Amniotic stem cell (primary cell): ENCODE data around the gene CNTN1.
"Not testable (repeated sequence)": the region's sequence is repeated elsewhere in the genome, so short reads cannot be mapped to it uniquely, and the experiment has no call there.

Experiments used
- DNase-seq: peaks from one replicate; lab custom pipeline; 2025; lab: John Stamatoyannopoulos, UW

The CNTN1 gene

GRCh38 chr12:40697566-40698259 is 5.5 kb downstream of the CNTN1 start:
- no peak for DNase-seq

GRCh38 chr12:40701756-40702155 is 9.5 kb downstream of the CNTN1 start:
- DNase-seq = no peak

GRCh38 chr12:40711121-40711520 is 18.9 kb downstream of the CNTN1 start:
- DNase-seq = no peak

- no peak for DNase-seq
Observed at GRCh38 chr12:40714636-40715035, 22.4 kb downstream of the CNTN1 start.

GRCh38 chr12:40716037-40716436 is 23.8 kb downstream of the CNTN1 start:
- no peak for DNase-seq

DNA sequence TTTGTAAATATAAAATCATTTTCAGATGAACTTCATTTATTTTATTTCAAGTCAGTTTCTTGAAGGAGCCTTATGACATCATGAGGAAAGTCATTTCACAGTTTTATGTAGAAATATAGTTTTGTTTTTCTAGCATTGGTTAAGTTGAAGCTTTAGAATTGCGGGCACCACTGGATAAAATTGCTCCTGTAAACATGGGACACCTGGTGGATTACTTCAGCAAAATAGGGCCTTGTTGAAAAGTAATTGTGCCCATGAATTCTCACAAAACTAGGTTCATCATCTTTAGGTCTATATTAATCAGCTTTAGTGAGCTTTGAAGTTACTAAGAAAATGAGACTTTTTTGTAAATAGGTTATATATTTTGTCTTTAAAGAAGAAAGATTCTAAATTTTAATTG is 25.3 kb downstream of the CNTN1 start:
- DNase-seq = no peak

- no peak for DNase-seq
Observed at GRCh38 chr12:40718878-40719372, 26.7 kb downstream of the CNTN1 start.

DNA sequence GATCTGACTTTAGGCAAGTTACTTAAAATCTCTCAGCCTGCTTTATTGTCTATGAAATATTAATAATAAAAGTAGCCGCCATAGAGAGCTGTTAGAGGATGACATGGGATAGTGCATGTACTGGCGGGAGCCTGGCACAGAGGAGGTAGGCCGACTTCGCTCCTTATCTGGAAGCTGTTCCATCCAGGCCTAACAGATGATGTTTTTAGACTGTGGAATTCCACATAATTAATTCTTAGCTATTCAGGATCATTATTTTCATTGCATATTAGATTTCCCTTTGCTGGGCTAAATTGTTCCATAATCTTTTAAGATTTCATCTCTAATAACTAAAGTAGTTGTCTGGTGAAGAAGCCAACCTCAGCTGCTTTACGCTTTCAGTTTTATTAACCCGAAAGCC is 30.8 kb downstream of the CNTN1 start:
- DNase-seq = no peak

DNA sequence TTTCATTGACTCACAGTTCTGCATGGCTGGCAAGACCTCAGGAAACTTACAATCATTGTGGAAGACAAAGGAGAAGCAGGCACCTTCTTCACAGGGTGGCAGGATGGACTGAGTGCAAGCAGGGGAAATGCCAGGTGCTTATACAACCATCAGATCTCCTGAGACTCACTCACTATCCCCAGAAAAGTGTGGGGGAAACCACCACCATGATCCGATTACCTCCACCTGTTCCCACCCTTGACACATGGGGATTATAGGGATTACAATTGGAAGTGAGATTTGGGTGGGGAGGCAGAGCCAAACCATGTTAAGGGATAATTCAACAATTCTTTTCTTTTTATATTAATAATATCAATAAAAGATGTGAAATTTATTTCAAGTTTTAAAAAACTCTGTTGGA is 34.1 kb downstream of the CNTN1 start:
- no peak for DNase-seq

DNA sequence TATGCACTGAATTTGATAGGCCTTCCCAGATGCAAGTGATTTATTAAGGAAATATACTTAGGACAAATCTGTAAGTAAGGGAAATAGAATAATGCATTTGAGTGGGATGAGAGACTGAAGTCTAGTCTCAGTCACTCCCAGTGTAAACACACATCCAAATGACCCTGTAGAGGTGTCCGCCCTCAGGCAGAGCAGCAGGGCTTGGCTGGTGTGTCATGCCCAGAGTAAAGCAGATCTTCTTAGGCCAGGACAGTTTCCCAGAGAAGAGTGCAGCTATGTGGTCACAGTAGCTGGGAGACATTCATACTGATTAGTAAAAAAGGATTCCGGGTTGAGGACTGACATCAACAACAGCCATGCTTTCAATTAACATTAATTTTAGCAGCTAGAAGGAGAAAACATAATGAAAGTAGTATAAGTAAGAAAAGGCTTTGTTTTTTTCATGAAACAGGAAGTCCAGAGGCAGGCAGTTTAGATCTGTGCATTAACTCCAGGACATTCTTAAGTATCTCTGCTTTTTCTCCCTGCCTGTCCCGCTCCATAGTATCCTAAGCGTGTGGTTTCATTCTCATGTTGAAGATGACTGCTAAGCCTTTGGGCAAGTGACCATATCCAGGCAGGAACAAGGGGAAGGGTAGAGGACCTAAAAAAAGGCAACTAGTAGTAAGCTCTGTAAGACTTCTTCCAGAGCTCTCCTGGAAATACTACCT is 35.7 kb downstream of the CNTN1 start:
- DNase-seq = no peak

DNA sequence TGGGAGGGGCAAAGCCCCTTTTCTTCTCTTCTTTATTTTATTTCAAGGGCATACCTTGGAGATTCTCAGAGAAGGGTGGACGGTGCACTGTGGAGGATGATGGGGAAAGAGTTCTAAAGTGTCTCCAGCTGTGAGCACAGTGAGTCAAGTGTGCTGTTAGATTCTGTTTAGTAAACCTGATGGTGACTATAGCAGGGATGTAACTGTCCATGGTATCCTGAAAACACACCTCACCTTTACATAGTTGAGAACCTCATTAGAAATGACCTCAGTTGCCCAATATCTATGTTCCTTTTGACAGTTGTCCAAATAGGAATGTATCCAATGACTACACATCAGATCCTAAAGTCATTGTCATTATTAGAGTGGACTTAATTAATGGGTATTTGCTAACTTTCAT is 38.0 kb downstream of the CNTN1 start:
- DNase-seq = no peak

- no peak for DNase-seq
Observed at GRCh38 chr12:40733871-40734270, 41.6 kb downstream of the CNTN1 start.

DNA sequence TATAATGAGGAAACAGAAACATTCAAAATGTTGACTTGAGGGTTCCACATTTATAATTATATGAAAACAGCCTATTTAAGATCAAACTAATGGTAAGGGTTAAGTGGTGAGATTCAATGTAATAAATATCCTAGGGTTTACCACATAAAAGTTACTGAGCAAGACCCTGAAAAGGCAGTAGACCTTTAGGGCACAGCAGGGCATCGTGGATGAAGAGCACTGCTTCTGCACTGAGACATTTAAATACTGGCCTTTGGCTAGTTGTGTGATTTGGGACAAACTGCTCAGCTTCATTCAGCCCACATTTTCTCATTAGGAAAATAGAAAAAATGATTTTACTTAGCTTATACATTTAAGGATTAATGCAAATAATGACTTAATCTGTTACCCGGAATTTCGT is 42.0 kb downstream of the CNTN1 start:
- DNase-seq = no peak

DNA sequence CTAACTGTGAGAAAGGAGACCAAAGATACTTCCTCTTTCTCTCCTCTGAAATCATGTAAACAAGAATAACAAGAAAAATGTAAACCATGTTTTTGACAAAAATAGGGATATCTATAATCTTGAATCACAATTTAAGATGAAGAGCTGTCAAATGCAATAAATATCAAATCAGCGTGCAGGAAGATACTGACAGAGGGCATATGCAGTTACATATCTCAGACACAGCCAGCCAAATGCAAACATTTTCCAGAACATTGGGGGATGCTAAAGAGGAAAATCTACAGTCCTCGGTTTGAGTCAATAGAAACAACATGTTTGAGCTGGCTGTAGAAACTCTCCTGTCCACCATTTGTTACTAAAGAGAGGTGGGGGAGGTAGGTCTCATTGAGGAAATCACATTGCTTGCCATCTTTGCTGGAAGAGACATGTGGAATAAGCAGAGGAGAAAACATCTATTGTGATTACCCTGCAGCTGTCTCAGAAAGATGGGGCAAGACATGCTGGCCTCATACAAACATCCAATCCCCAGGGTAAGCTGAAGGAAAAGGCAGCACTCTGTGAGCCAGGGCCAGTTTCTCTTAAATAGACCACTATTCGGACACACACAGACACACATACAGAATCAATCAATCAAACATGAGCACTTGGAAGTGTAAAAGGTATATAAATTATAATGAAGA is 43.5 kb downstream of the CNTN1 start:
- DNase-seq = no peak

DNA sequence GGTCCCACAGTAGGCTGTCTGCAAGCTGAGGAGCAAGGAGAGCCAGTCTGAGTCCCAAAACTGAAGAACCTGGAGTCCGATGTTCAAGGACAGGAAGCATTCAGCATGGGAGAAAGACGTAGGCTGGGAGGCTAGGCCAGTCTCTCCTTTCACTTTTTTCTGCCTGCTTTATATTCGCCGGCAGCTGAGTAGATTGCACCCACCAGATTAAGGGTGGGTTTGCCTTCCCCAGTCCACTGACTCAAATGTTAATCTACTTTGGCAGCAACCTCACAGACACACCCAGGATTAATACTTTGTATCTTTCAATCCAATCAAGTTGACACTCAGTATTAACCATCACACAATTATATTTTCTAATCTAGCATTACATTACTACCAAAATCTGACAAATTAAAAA is 45.2 kb downstream of the CNTN1 start:
- DNase-seq = not testable (repeated sequence)

GRCh38 chr12:40738856-40739255 is 46.6 kb downstream of the CNTN1 start:
- no peak for DNase-seq

DNA sequence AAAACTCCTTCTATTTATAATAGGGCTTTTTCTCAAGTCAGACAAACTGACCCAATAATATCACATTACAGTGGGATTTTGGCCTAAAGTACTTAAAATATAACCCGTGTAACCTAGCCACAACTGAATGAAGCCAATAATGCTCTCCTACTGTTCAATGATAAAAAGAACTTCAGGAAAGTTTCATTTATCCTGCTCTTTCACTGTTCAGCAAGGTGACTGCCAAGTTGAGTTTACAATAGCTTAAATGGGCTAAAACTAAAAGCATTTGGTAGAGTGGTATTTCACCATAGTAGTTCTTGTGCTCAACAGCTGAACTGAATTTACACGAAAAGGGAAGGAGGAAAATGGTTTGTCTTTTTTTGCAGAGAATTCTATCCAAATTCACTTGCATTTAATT is 49.8 kb downstream of the CNTN1 start:
- DNase-seq = no peak

GRCh38 chr12:40745386-40745785 is 53.1 kb downstream of the CNTN1 start:
- DNase-seq = no peak

- no peak for DNase-seq
Observed at GRCh38 chr12:40749863-40750262, 57.6 kb downstream of the CNTN1 start.

DNA sequence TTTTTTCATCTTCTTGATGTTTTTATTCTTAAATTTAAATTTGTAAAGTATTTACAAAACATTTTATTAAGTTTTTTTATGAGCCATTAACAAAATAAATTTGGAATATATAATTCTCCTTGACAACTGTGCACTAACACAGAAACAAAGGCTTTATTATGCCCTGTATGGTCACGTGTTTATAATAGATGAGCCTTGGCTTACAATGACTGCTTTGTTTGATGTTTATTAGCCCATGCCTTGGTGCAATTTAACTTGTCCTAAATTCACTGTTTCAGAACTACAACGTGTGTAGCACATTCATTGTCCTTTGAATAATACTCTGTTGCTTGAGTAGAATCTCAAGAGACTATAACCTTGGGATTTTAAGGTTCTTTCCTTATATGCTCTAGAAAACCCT is 59.8 kb downstream of the CNTN1 start:
- DNase-seq = no peak

DNA sequence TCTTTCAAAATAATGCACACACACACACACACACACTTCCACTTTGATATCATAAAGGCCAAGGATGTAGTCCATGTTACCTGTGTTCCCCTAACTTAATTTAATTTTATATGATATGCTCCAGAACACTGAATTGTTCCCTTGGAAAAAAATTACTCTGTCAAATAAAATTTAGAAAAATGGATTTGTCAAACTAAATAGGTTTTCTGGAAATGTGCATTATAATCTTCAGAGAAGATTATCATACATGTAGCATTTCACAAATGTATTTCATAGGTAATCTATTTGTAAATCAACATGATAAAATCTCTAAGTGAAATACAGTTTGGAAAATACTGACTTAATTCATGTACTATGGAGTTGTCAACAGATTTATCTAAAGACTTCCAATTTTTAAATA is 68.6 kb downstream of the CNTN1 start:
- no peak for DNase-seq

DNA sequence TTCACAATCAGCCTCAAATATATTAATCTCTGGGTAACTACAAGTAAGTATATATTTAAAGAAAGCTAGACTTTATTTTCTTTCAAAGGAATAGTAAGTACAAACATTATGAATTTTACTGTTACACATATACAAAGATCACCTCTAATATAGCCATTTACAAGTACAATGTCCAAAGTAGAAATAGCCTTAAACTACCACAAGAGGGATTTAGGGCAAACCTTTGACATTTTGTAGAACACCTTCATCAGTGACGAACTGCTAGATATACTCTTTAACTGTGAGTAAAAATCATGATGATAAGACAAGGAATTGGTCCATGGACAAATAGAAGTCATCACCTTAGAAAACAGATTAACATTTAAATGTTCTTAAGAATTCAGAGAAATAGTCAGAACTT is 69.8 kb downstream of the CNTN1 start:
- DNase-seq = no peak
